ENCODE measurements around the gene GMPPB. TPM values are rescaled to one million over a fixed set of nuclear protein-coding genes. Genes with fewer than 3 reads are reported as not detected.
A peak's percentile ranks its signal among the peaks of the same experiment; 100 is the strongest.
"Not testable (repeated sequence)": the region's sequence is repeated elsewhere in the genome, so short reads cannot be mapped to it uniquely, and the experiment has no call there.

The GMPPB gene
- total and polyA plus RNA-seq, 2 donors from 2014 or later = 25.0 to 37.4 TPM

GRCh38 chr3:49691481-49691880 lies 32.3 kb downstream of the GMPPB start:
- H3K4me1 ChIP-seq (ENCODE audit: control insufficient read depth in 2 of 3, insufficient read depth in 2 of 3, low read depth in 1 of 3, low read length in 3 of 3) = peaks cover 0 to 23% (median 4%) of the 10 kb centered on the region in 3 donors
- H3K27ac ChIP-seq (ENCODE audit: low read depth in 2 of 2, low read length in 2 of 2); DNase-seq; H3K27me3 ChIP-seq (ENCODE audit: control insufficient read depth, insufficient read depth, low read length); H3K9ac ChIP-seq (ENCODE audit: low read length in 3 of 3); H3K36me3 ChIP-seq (ENCODE audit: control insufficient read depth in 2 of 3, insufficient read depth in 3 of 3, low read length in 3 of 3); H3K9me3 ChIP-seq (ENCODE audit: control insufficient read depth in 2 of 3, insufficient read depth in 1 of 3, low read length in 3 of 3); FAIRE-seq; intact Hi-C loops (cut with DNase I); H3K4me3 ChIP-seq (ENCODE audit: low read length in 3 of 3): not testable (repeated sequence)

- Histone ChIP-seq H3K4me1 (ENCODE audit: control insufficient read depth in 2 of 3, insufficient read depth in 2 of 3, low read depth in 1 of 3, low read length in 3 of 3) (peaks cover 0 to 23% (median 4%) of the 10 kb centered on the region in 3 donors), H3K4me3 (ENCODE audit: low read length in 3 of 3) (peak overlapping the region in 1 of 3 donors; percentile 89)
- H3K27ac ChIP-seq (ENCODE audit: low read depth in 2 of 2, low read length in 2 of 2); FAIRE-seq; intact Hi-C loops (cut with DNase I); H3K9ac ChIP-seq (ENCODE audit: low read length in 3 of 3); H3K27me3 ChIP-seq (ENCODE audit: control insufficient read depth, insufficient read depth, low read length); H3K9me3 ChIP-seq (ENCODE audit: control insufficient read depth in 2 of 3, insufficient read depth in 1 of 3, low read length in 3 of 3); H3K36me3 ChIP-seq (ENCODE audit: control insufficient read depth in 2 of 3, insufficient read depth in 3 of 3, low read length in 3 of 3): not testable (repeated sequence)
- peak in 1 of 5 donors; percentile 63 for DNase-seq
These were observed 32.9 kb downstream of the GMPPB start for GRCh38 chr3:49690856-49691255.

- FAIRE-seq; H3K27me3 ChIP-seq (ENCODE audit: control insufficient read depth, insufficient read depth, low read length); H3K36me3 ChIP-seq (ENCODE audit: control insufficient read depth in 2 of 3, insufficient read depth in 3 of 3, low read length in 3 of 3); intact Hi-C loops (cut with DNase I); H3K9me3 ChIP-seq (ENCODE audit: control insufficient read depth in 2 of 3, insufficient read depth in 1 of 3, low read length in 3 of 3); DNase-seq: not testable (repeated sequence)
- Histone ChIP-seq H3K9ac (ENCODE audit: low read length in 3 of 3) (peak overlapping the region; percentile 58 to 96 (median 90)), H3K4me3 (ENCODE audit: low read length in 3 of 3) (peak overlapping the region; percentile 57 to 89 (median 83)), H3K27ac (ENCODE audit: low read depth in 2 of 2, low read length in 2 of 2) (peak overlapping the region in 1 of 2 donors; percentile 89), H3K4me1 (ENCODE audit: control insufficient read depth in 2 of 3, insufficient read depth in 2 of 3, low read depth in 1 of 3, low read length in 3 of 3) (peaks cover 0 to 25% (median 4%) of the 10 kb centered on the region in 3 donors)
These were observed 33.7 kb downstream of the GMPPB start for GRCh38 chr3:49689908-49690624.

- peak within 1 kb of the TSS; percentile 85 to 89 for H3K27ac ChIP-seq (ENCODE audit: low read depth in 2 of 2, low read length in 2 of 2)
- H3K9me3 ChIP-seq (ENCODE audit: control insufficient read depth in 2 of 3, insufficient read depth in 1 of 3, low read length in 3 of 3) = no peaks in the 10 kb centered on the region
- H3K4me1 ChIP-seq (ENCODE audit: control insufficient read depth in 2 of 3, insufficient read depth in 2 of 3, low read depth in 1 of 3, low read length in 3 of 3) = peaks cover 0 to 25% (median 4%) of the 10 kb centered on the region in 3 donors
- no peaks in the 10 kb centered on the region for H3K27me3 ChIP-seq (ENCODE audit: control insufficient read depth, insufficient read depth, low read length)
- no peak for TF ChIP-seq CTCF (IDR thresholded peaks at IDR 0.05; ENCODE audit: borderline replicate concordance, extremely low read depth, insufficient read depth)
- intact Hi-C loops (cut with DNase I) = no loop called here
- DNase-seq (peak; percentile 95 to 97 (median 96)), FAIRE-seq (no peak)
- peak within 1 kb of the TSS; percentile 58 to 96 (median 93) for H3K9ac ChIP-seq (ENCODE audit: low read length in 3 of 3)
- H3K4me3 ChIP-seq (ENCODE audit: low read length in 3 of 3) = peak within 1 kb of the TSS; percentile 57 to 89 (median 83)
- no peaks in the 10 kb centered on the region for H3K36me3 ChIP-seq (ENCODE audit: control insufficient read depth in 2 of 3, insufficient read depth in 3 of 3, low read length in 3 of 3)
These were observed 34.5 kb downstream of the GMPPB start, which contains the start of the genes MST1 and RNF123 for GRCh38 chr3:49689046-49689907. MST1 (minus strand) TSS chr3:49689474; CDS start chr3:49688691, 783 bp downstream. RNF123 (plus strand) TSS chr3:49689557; CDS start chr3:49691166, 1,609 bp downstream.

DNA sequence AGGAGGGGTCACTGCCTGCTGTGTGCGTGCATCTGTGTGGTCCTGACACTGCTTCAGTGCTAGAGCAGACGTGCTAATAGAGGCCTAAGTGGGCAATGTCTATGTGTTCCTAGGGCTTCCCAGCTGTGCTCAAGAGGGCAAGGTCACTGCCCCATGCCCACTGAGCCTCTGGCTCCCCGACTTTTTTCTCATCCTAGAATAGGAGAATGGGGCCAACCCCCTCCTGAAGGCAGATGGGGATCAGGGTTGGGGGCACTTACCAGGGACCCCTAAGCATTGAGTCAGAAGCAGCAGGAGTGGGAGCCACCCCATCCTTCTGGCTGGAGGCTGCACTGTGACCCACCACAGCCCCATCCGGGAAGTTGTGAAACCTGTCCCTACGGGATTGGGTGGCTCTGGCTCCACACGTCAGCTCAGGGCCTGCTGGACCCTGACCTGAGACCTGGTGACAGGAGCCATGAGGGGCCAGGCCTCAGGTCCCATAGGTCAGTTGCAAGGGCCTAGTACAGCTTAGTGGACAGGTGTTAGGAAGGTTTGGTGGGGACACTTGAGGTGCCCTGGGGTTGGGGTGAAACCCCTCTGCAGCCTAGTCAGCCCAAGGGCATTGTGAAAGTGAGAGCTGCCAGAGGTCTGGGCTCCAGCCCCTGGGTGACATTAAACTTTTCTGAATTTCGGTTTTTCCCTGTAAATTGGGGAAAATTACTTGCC lies 35.3 kb downstream of the GMPPB start:
- H3K27me3 ChIP-seq (ENCODE audit: control insufficient read depth, insufficient read depth, low read length); H3K9me3 ChIP-seq (ENCODE audit: control insufficient read depth in 2 of 3, insufficient read depth in 1 of 3, low read length in 3 of 3); intact Hi-C loops (cut with DNase I); H3K36me3 ChIP-seq (ENCODE audit: control insufficient read depth in 2 of 3, insufficient read depth in 3 of 3, low read length in 3 of 3); FAIRE-seq: not testable (repeated sequence)
- peak in 2 of 5 donors; percentile 15 to 68 for DNase-seq
- Histone ChIP-seq H3K27ac (ENCODE audit: low read depth in 2 of 2, low read length in 2 of 2) (peak overlapping the region; percentile 85 to 89), H3K4me3 (ENCODE audit: low read length in 3 of 3) (peak overlapping the region in 2 of 3 donors; percentile 83 to 89), H3K4me1 (ENCODE audit: control insufficient read depth in 2 of 3, insufficient read depth in 2 of 3, low read depth in 1 of 3, low read length in 3 of 3) (peaks cover 0 to 29% (median 9%) of the 10 kb centered on the region in 3 donors), H3K9ac (ENCODE audit: low read length in 3 of 3) (peak overlapping the region in 2 of 3 donors; percentile 93 to 96)

DNA sequence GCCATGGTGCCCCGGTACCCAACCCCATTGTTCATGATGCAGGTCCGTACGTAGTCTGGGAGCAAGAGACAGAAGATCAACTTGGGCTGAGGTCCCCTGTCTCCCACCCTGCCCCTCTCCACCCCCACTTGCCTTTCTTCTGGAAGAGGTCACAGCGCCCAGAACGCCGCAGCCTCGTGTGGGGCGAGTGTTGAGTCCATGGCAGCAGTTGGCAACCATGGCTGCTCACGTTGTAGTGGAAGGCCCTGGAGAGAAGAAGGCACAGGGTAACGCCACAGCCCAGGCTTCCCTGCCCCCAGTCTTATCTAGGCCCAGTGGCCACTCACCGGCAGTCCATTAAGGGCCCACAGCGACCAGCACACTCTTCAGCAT lies 36.3 kb downstream of the GMPPB start:
- H3K4me3 ChIP-seq (ENCODE audit: low read length in 3 of 3); H3K9ac ChIP-seq (ENCODE audit: low read length in 3 of 3); DNase-seq; H3K27ac ChIP-seq (ENCODE audit: low read depth in 2 of 2, low read length in 2 of 2); intact Hi-C loops (cut with DNase I); FAIRE-seq; H3K9me3 ChIP-seq (ENCODE audit: control insufficient read depth in 2 of 3, insufficient read depth in 1 of 3, low read length in 3 of 3); H3K27me3 ChIP-seq (ENCODE audit: control insufficient read depth, insufficient read depth, low read length): not testable (repeated sequence)
- peaks cover 0 to 40% (median 17%) of the 10 kb centered on the region in 3 donors for H3K4me1 ChIP-seq (ENCODE audit: control insufficient read depth in 2 of 3, insufficient read depth in 2 of 3, low read depth in 1 of 3, low read length in 3 of 3)
- H3K36me3 ChIP-seq (ENCODE audit: control insufficient read depth in 2 of 3, insufficient read depth in 3 of 3, low read length in 3 of 3) = peaks cover 0 to 12% (median 3%) of the 10 kb centered on the region in 3 donors
